GM23338 (cell line): Measurements from ENCODE around the gene CDC42EP5. TPM values are rescaled to one million over a fixed set of nuclear protein-coding genes. Genes with fewer than 3 reads are reported as not detected.

Experiments used
- ATAC-seq: fragments of 200-7000 bp; cut with Tn5 transposase; 3 replicates; pipeline ENCODE4 v1.9.1; 2020
- DNase-seq: peaks from one replicate; pipeline ENCODE4 v3.0.0-alpha.2; 2015; ENCODE audit warnings: low spot score
- H2AFZ ChIP-seq: fragments of 200-600 bp; sonication (generic); 2 replicates; pipeline ENCODE4 v1.8.0; 2016; ENCODE audit warnings: antibody characterized with exemption, mild to moderate bottlenecking, moderate library complexity
- H3F3A ChIP-seq: fragments of 200-600 bp; sonication (generic); replicated peaks from 2 replicates; pipeline ENCODE4 v1.8.0; 2017; ENCODE audit warnings: antibody characterized with exemption, mixed run types, low read depth
- H3K27ac ChIP-seq: fragments of 200-600 bp; sonication (generic); 2 replicates; pipeline ENCODE4 v1.6.1; 2016; ENCODE audit warnings: low read depth
- H3K27me3 ChIP-seq: fragments of 200-600 bp; sonication (generic); 2 replicates; pipeline ENCODE4 v1.8.0; 2016; ENCODE audit warnings: mild to moderate bottlenecking, mixed run types, moderate library complexity; ENCODE audit not compliant: insufficient read depth
- H3K36me3 ChIP-seq: fragments of 200-600 bp; sonication (generic); 2 replicates; pipeline ENCODE4 v1.8.0; 2016; ENCODE audit warnings: mild to moderate bottlenecking; ENCODE audit not compliant: insufficient read depth
- H3K4me1 ChIP-seq: fragments of 200-600 bp; sonication (generic); 2 replicates; pipeline ENCODE4 v1.8.0; 2016; ENCODE audit warnings: mild to moderate bottlenecking, moderate library complexity; ENCODE audit not compliant: insufficient read depth
- H3K4me2 ChIP-seq: fragments of 200-600 bp; sonication (generic); 2 replicates; pipeline ENCODE4 v1.7.1; 2017; ENCODE audit warnings: mixed run types
- H3K4me3 ChIP-seq: fragments of 200-600 bp; sonication (generic); 2 replicates; pipeline ENCODE4 v1.6.1; 2016; ENCODE audit warnings: mixed run types
- H3K79me2 ChIP-seq: fragments of 200-600 bp; sonication (generic); replicated peaks from 2 replicates; pipeline ENCODE4 v1.8.0; 2017; ENCODE audit warnings: mild to moderate bottlenecking; ENCODE audit not compliant: insufficient read depth
- H3K9me2 ChIP-seq: fragments of 200-600 bp; sonication (generic); 2 replicates; pipeline ENCODE4 v1.8.0; 2017; ENCODE audit not compliant: insufficient read depth
- H4K20me1 ChIP-seq: fragments of 200-600 bp; sonication (generic); replicated peaks from 2 replicates; pipeline ENCODE4 v1.8.0; 2017; ENCODE audit warnings: mild to moderate bottlenecking; ENCODE audit not compliant: insufficient read depth
- H3K27ac Mint-ChIP-seq: 2 replicates; pipeline ENCODE4 v1.8.0; 2020; ENCODE audit warnings: inconsistent platforms, mild to moderate bottlenecking, moderate library complexity, mixed read lengths
- H3K27me3 Mint-ChIP-seq: 3 replicates; pipeline ENCODE4 v1.8.0; 2022; ENCODE audit warnings: low read depth, mild to moderate bottlenecking, moderate library complexity, mixed read lengths, inconsistent platforms; ENCODE audit not compliant: insufficient read depth, poor library complexity
- H3K36me3 Mint-ChIP-seq: 3 replicates; pipeline ENCODE4 v1.8.0; 2021; ENCODE audit warnings: low read depth, mild to moderate bottlenecking, inconsistent platforms, moderate library complexity, mixed read lengths
- H3K4me1 Mint-ChIP-seq: 3 replicates; pipeline ENCODE4 v1.8.0; 2020; ENCODE audit warnings: mild to moderate bottlenecking, inconsistent platforms, mixed read lengths
- H3K4me3 Mint-ChIP-seq: 3 replicates; pipeline ENCODE4 v1.8.0; 2021; ENCODE audit warnings: moderate library complexity, mild to moderate bottlenecking, inconsistent platforms, mixed read lengths
- H3K9me3 Mint-ChIP-seq: 3 replicates; pipeline ENCODE4 v1.8.0; 2020; ENCODE audit warnings: moderate library complexity, mild to moderate bottlenecking, inconsistent platforms, mixed read lengths
- CREB1 ChIP-seq: fragments of 250-450 bp; sonication (Bioruptor Pico); IDR thresholded peaks from 2 replicates; pipeline ENCODE4 v1.5.0; 2020; ENCODE audit warnings: low read depth, mild to moderate bottlenecking, moderate library complexity
- ETS1 ChIP-seq: IDR thresholded peaks from 2 replicates; pipeline ENCODE4 v1.6.1; 2016; ENCODE audit warnings: antibody characterized with exemption
- EZH2phosphoT487 ChIP-seq: fragments of 200-600 bp; sonication (generic); IDR thresholded peaks from one replicate; pipeline ENCODE4 v1.8.1; 2018; ENCODE audit warnings: antibody characterized with exemption; ENCODE audit not compliant: unreplicated experiment
- NANOG ChIP-seq: IDR thresholded peaks from 2 replicates; pipeline ENCODE4 v1.6.1; 2016; ENCODE audit warnings: antibody characterized with exemption, borderline replicate concordance
- POLR2AphosphoS5 ChIP-seq: IDR thresholded peaks from 2 replicates; pipeline ENCODE4 v1.6.1; 2016; ENCODE audit warnings: antibody characterized with exemption, low read depth
- REST ChIP-seq: IDR thresholded peaks from one replicate; pipeline ENCODE4 v1.6.1; 2018; ENCODE audit warnings: antibody characterized with exemption; ENCODE audit not compliant: unreplicated experiment
- STAT1 ChIP-seq: IDR thresholded peaks from one replicate; pipeline ENCODE4 v1.6.1; 2016; ENCODE audit warnings: antibody characterized with exemption; ENCODE audit not compliant: unreplicated experiment
- ZNF114 ChIP-seq: fragments of 250-450 bp; sonication (Bioruptor Pico); IDR thresholded peaks from 2 replicates; pipeline ENCODE4 v1.5.0; 2020; ENCODE audit warnings: mild to moderate bottlenecking, moderate library complexity
- ZNF331 ChIP-seq: fragments of 250-450 bp; sonication (Bioruptor Pico); IDR thresholded peaks from 2 replicates; pipeline ENCODE4 v1.5.0; 2020; ENCODE audit warnings: low read depth, mild to moderate bottlenecking, moderate library complexity
- ZNF462 ChIP-seq: fragments of 250-450 bp; sonication (Bioruptor Pico); IDR thresholded peaks from 2 replicates; pipeline ENCODE4 v1.5.0; 2020; ENCODE audit warnings: mild to moderate bottlenecking, moderate library complexity
- polyA plus RNA-seq: library from polyadenylated mRNA; unstranded; fragments of >200 nt; fragmentation: Nextera tagmentation; extraction: Ambion mirVana; gene quantifications from 2 replicates; pipeline ENCODE4 v1.2.1, GENCODE V29; 2016
- total RNA-seq: library from RNA; depleted of rRNA; stranded (reverse); fragments of >200 nt; shearing (Covaris generic); gene quantifications from 2 replicates; pipeline ENCODE4 v1.2.3, GENCODE V29; 2014

The CDC42EP5 gene
- total and polyA plus RNA-seq, 2 experiments from 2014 or later, result 1.4 to 3.4 TPM

GRCh38 chr19:54455786-54456422 lies 17.2 kb downstream of the CDC42EP5 start:
- Histone ChIP-seq H3K9me2 (no peaks in the 10 kb centered on the region), H3K27ac (no peak overlapping the region), H3K4me1 (no peaks in the 10 kb centered on the region), H3K27me3 (no peaks in the 10 kb centered on the region), H3K4me2 (no peak overlapping the region), H3K79me2 (peaks cover 23% of the 10 kb centered on the region), H3K4me3 (no peak overlapping the region), H3K36me3 (peaks cover 43% of the 10 kb centered on the region), H2AFZ (no peak overlapping the region), H3F3A (no peaks in the 10 kb centered on the region), H4K20me1 (peaks cover 24% of the 10 kb centered on the region)
- Mint-ChIP-seq H3K36me3 (peaks cover 87% of the 10 kb centered on the region), H3K27me3 (peaks cover 7% of the 10 kb centered on the region), H3K4me3 (no peak overlapping the region), H3K27ac (no peak overlapping the region), H3K4me1 (peaks cover 6% of the 10 kb centered on the region), H3K9me3 (no peaks in the 10 kb centered on the region)
- TF ChIP-seq ZNF331 (CRISPR knock-in tag), result no peak
- no peak for TF ChIP-seq REST
- ATAC-seq, result no peak
- DNase-seq, result no peak

GRCh38 chr19:54454781-54455675 lies 18.1 kb downstream of the CDC42EP5 start:
- no peak overlapping the region for H3K27ac ChIP-seq
- H3K4me3 ChIP-seq, result no peak overlapping the region
- no peaks in the 10 kb centered on the region for H3K27me3 ChIP-seq
- H3F3A ChIP-seq, result no peaks in the 10 kb centered on the region
- H4K20me1 ChIP-seq, result peaks cover 31% of the 10 kb centered on the region
- no peak overlapping the region for H3K27ac Mint-ChIP-seq
- H3K9me3 Mint-ChIP-seq, result peaks cover under 1% of the 10 kb centered on the region; the same call in 2 of the 3 replicates
- H3K36me3 ChIP-seq, result peaks cover 43% of the 10 kb centered on the region
- DNase-seq (no peak), ATAC-seq (no peak)
- H3K4me2 ChIP-seq, result no peak overlapping the region
- H3K4me1 Mint-ChIP-seq, result peaks cover 12% of the 10 kb centered on the region
- H2AFZ ChIP-seq, result no peak overlapping the region
- H3K36me3 Mint-ChIP-seq, result peaks cover 86% of the 10 kb centered on the region
- peaks cover 6% of the 10 kb centered on the region for H3K4me1 ChIP-seq
- peaks cover 7% of the 10 kb centered on the region for H3K27me3 Mint-ChIP-seq
- H3K4me3 Mint-ChIP-seq, result no peak overlapping the region
- peaks cover 31% of the 10 kb centered on the region for H3K79me2 ChIP-seq
- H3K9me2 ChIP-seq, result no peaks in the 10 kb centered on the region
- TF ChIP-seq POLR2AphosphoS5, result no peak
- no peak for TF ChIP-seq CREB1 (CRISPR knock-in tag)
- TF ChIP-seq ZNF114, result no peak
- TF ChIP-seq NANOG, result no peak
- TF ChIP-seq EZH2phosphoT487, result no peak
- TF ChIP-seq ETS1, result no peak
- TF ChIP-seq ZNF462 (CRISPR knock-in tag), result no peak
- no peak for TF ChIP-seq STAT1
